K562 (cell line): Measurements from ENCODE around the gene CHI3L1. TPM values are rescaled to one million over a fixed set of nuclear protein-coding genes. Genes with fewer than 3 reads are reported as not detected.

Experiments used
- ATAC-seq: fragments of 200-7000 bp; cut with Tn5 transposase; 3 replicates; pipeline ENCODE4 v1.9.1; 2020; ENCODE audit warnings: moderate library complexity
- BruUV-seq: library from RNA; stranded (reverse); fragments of 400-500 nt; replicated peaks from 2 replicates; lab custom pipeline; 2021; lab: Mats Ljungman, UMichigan
- CTCF ChIA-PET: fragments of 300-600 bp; formaldehyde crosslinking; extraction: SDS; loops from one replicate; lab custom pipeline; 2021; ENCODE audit warnings: low intra/inter-chr PET ratio; lab: Yijun Ruan, JAX
- POLR2A ChIA-PET: fragments of 300-600, 350-650 bp; sonication (Branson Sonifier 250); formaldehyde crosslinking; extraction: SDS; loops from one replicate; lab custom pipeline; 2021; ENCODE audit warnings: antibody characterized with exemption, inconsistent platforms; lab: Yijun Ruan, JAX
- DNase-seq, 4 experiments: peaks; one replicate each; pipeline versions ENCODE4 v3.0.0 to v3.0.0-alpha.2; 2011 to 2018; ENCODE audit warnings: low spot score in 3 of 4, mixed read lengths in 3 of 4; ENCODE audit errors: extremely low read depth in 1 of 4
- FAIRE-seq: peaks from 2 replicates; lab custom pipeline; 2011; peaks lifted over from hg19 to GRCh38; lab: Jason Lieb, UNC
- H2AFZ ChIP-seq: 2 replicates; pipeline ENCODE4 v1.6.0; 2011; ENCODE audit warnings: low read depth, low read length, control low read depth, inconsistent platforms
- H3K27ac ChIP-seq: fragments of 200-600 bp; 3 replicates; pipeline ENCODE4 v1.8.0; 2011; ENCODE audit warnings: low read depth, mild to moderate bottlenecking, control low read depth, inconsistent platforms, low read length, moderate library complexity, mixed read lengths; ENCODE audit errors: extremely low read depth
- H3K27me3 ChIP-seq, 2 experiments: fragments of 300-600 bp in 1 of 2; 2 replicates in 1 of 2; 3 replicates in 1 of 2; pipeline versions ENCODE4 v1.6.0 to v1.8.0; 2011; ENCODE audit warnings: inconsistent platforms in 2 of 2, low read length in 2 of 2, mild to moderate bottlenecking in 1 of 2, mixed read lengths in 1 of 2, moderate library complexity in 1 of 2; ENCODE audit not compliant: control insufficient read depth in 2 of 2, insufficient read depth in 2 of 2
- H3K36me3 ChIP-seq: fragments of 300-600 bp; 3 replicates; pipeline ENCODE4 v1.8.0; 2011; ENCODE audit warnings: mild to moderate bottlenecking, low read length, inconsistent platforms; ENCODE audit not compliant: control insufficient read depth, insufficient read depth
- H3K4me1 ChIP-seq, 2 experiments: fragments of 200-600 bp in 1 of 2; replicated peaks in 1 of 2; 2 replicates in 1 of 2; 3 replicates in 1 of 2; pipeline versions ENCODE4 v1.5.1 to v1.8.0; 2011; ENCODE audit warnings: inconsistent platforms in 2 of 2, low read length in 2 of 2, mild to moderate bottlenecking in 1 of 2, mixed read lengths in 1 of 2, moderate library complexity in 1 of 2; ENCODE audit not compliant: control insufficient read depth in 2 of 2, insufficient read depth in 2 of 2
- H3K4me2 ChIP-seq: 2 replicates; pipeline ENCODE4 v1.6.1; 2011; ENCODE audit warnings: low read length, control low read depth, inconsistent platforms, mixed read lengths; ENCODE audit not compliant: insufficient read depth
- H3K4me3 ChIP-seq: fragments of 200-600 bp; sonication (generic), shearing (Covaris generic); 2 replicates; pipeline ENCODE4 v1.5.1; 2016; ENCODE audit warnings: control low read depth, inconsistent platforms
- H3K79me2 ChIP-seq: fragments of 200-600 bp; 3 replicates; pipeline ENCODE4 v1.8.0; 2011; ENCODE audit warnings: low read length, inconsistent platforms; ENCODE audit not compliant: control insufficient read depth, insufficient read depth
- H3K9ac ChIP-seq, 2 experiments: 2 replicates each; pipeline versions ENCODE4 v1.6.0 to v1.6.1; 2011; ENCODE audit warnings: low read depth in 2 of 2, low read length in 2 of 2, control low read depth in 1 of 2, inconsistent platforms in 1 of 2, mild to moderate bottlenecking in 1 of 2, mixed read lengths in 1 of 2; ENCODE audit not compliant: insufficient read depth in 1 of 2
- H3K9me1 ChIP-seq: one replicate; pipeline ENCODE4 v1.6.0; 2011; ENCODE audit warnings: inconsistent platforms, mild to moderate bottlenecking, low read length, moderate library complexity; ENCODE audit not compliant: control insufficient read depth, insufficient read depth
- H3K9me3 ChIP-seq: replicated peaks from 2 replicates; pipeline ENCODE4 v1.5.1; 2011; ENCODE audit warnings: low read depth, low read length, inconsistent platforms; ENCODE audit not compliant: control insufficient read depth, insufficient read depth
- H4K20me1 ChIP-seq: replicated peaks from 2 replicates; pipeline ENCODE4 v1.6.1; 2011; ENCODE audit warnings: low read length, inconsistent platforms, mixed read lengths; ENCODE audit not compliant: control insufficient read depth, insufficient read depth
- EP400 ChIP-seq: fragments of 450-650 bp; IDR thresholded peaks from 2 replicates; pipeline ENCODE4 v1.6.1; 2017; ENCODE audit warnings: antibody characterized with exemption, mild to moderate bottlenecking, moderate library complexity
- KAT8 ChIP-seq: fragments of 450-650 bp; IDR thresholded peaks from 2 replicates; pipeline ENCODE4 v1.6.1; 2016; ENCODE audit warnings: low read depth, mild to moderate bottlenecking
- MLLT1 ChIP-seq, 2 experiments: fragments of 450-650 bp; IDR thresholded peaks; 2 replicates each; pipeline ENCODE4 v1.6.1; 2016
- PHB ChIP-seq: fragments of 250-450 bp; sonication (Bioruptor Pico); IDR thresholded peaks from 2 replicates; pipeline ENCODE4 v1.5.0; 2021
- SMAD3 ChIP-seq: fragments of 450-650 bp; formaldehyde crosslinking; conservative IDR thresholded peaks from 2 replicates; pipeline ENCODE4 v1.4.0; 2020; ENCODE audit warnings: mild to moderate bottlenecking
- ZNF165 ChIP-seq: fragments of 250-450 bp; sonication (Bioruptor Pico); IDR thresholded peaks from 2 replicates; pipeline ENCODE4 v1.4.0; 2020; ENCODE audit warnings: borderline replicate concordance
- ZNF263 ChIP-seq: sonication (generic); formaldehyde crosslinking; IDR thresholded peaks from 2 replicates; pipeline ENCODE4 v1.8.0; 2022; ENCODE audit warnings: mild to moderate bottlenecking, missing genetic modification reagents, borderline replicate concordance
- WGBS: fragments of 100-300 bp; shearing (Covaris generic); methylation state at CpG from one replicate; pipeline ENCODE4 v1.1.6; 2016; ENCODE audit warnings: low coverage, mixed read lengths; ENCODE audit not compliant: insufficient coverage; ENCODE audit errors: missing lambda C conversion rate; 5-methylcytosine and 5-hydroxymethylcytosine counted together
- in situ Hi-C: fragments of 300-500 bp; cut with MboI; formaldehyde crosslinking; loops from 4 replicates; pipeline ENCODE4 v1.15.0; 2018; ENCODE audit warnings: inconsistent platforms, mixed read lengths
- intact Hi-C: fragments of 100-400 bp; cut with micrococcal nuclease; formaldehyde crosslinking; loops from 2 replicates; pipeline ENCODE4 v1.14.2; 2022
- polyA plus RNA-seq, 8 experiments: library from polyadenylated mRNA; depleted of rRNA in 4 of 8; stranded (reverse) in 5 of 8; unstranded in 3 of 8; fragments of >200 nt; fragmentation: Nextera tagmentation in 2 of 8; fragmentation: Illumina TruSeq in 1 of 8; extraction: Ambion mirVana in 2 of 8; extraction: Trizol in 1 of 8; gene quantifications; 2 replicates each; pipeline versions ENCODE4 v1.2.1 to v1.2.3, GENCODE V29; 2011 to 2014; ENCODE audit warnings: inconsistent platforms in 1 of 8, missing spikeins in 1 of 8
- total RNA-seq, 7 experiments: library from RNA; depleted of rRNA in 6 of 7; stranded (reverse); fragments of >200 nt in 6 of 7; fragmentation: Illumina TruSeq in 2 of 7; extraction: Trizol in 2 of 7; gene quantifications; 2 replicates each; pipeline versions ENCODE4 v1.2.1 to v1.2.3, GENCODE V29; 2011 to 2021; ENCODE audit warnings: low replicate concordance in 1 of 7

The CHI3L1 gene
- total and polyA plus RNA-seq, 9 of the 15 experiments (the other 6 are each of a cell fraction or from before 2014, with no cell fraction given): not detected

DNA sequence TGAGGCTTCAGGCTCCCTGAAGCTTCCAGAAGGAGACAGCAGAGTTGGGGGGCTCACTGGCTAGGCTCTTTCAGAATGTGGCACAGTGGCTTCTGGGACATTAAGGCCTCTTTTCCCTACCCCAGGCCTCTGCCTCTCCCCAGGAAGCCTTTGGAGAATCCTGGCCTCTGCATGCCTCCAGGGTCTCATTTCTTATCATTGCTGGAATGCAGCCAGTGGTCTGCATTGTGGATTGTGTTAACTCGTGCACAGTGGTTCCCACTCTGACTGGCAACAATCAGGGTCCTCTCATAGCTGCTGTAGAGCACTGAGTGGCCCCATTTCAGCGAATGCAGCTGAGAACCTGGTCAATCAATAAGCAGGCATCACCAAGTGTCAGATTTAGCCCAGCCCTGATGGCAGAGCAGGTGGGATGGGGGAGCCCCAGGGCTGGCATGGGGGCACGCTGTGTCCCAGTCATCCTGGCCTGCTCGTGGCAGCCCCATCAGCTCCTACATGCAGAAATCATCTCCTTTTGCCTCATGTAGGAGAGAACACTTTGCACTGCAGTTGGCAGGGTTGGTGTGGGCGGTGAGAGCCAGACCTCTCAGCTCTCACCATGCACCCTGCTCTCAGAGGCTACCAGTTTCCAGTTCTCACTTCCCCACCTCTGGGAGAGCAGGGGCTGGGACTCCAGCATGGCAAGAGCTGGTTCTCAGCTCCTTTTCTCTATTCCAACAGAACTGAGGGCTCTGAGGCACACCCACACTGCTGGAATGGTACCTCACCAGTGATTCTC, 45.6 kb downstream of the CHI3L1 start:
- POLR2A ChIA-PET: interaction anchor here (0.6 to 1.8 kb wide), 6 partner anchors 8 to 1333 kb away, joined by 3 to 5 read pairs (median 3); no protein-coding TSS in a partner anchor
- H3K4me3 ChIP-seq: no peak overlapping the region

More for the DNA sequence above, 45.6 kb downstream of the CHI3L1 start:
- DNase-seq: no peak
- TF ChIP-seq KAT8: no peak
- no peak for TF ChIP-seq EP400
- no peak for TF ChIP-seq SMAD3 (CRISPR knock-in tag)
- TF ChIP-seq ZNF165 (CRISPR knock-in tag): no peak
- TF ChIP-seq PHB (CRISPR knock-in tag): no peak
- TF ChIP-seq MLLT1 (IDR thresholded peaks at IDR 0.05): no peak
- no peak for TF ChIP-seq ZNF263 (CRISPR knock-in tag)
- in situ Hi-C loops: no loop called here
- H3K4me1 ChIP-seq: no peaks in the 10 kb centered on the region
- WGBS: 0% methylated on average over 5 of the region's 5 CpGs
- H3K36me3 ChIP-seq: no peaks in the 10 kb centered on the region
- no peak overlapping the region for H3K4me2 ChIP-seq
- no peak overlapping the region for H2AFZ ChIP-seq
- no peaks in the 10 kb centered on the region for H3K9me1 ChIP-seq
- no peaks in the 10 kb centered on the region for H3K9me3 ChIP-seq
- H3K27me3 ChIP-seq: peaks cover 30 to 73% of the 10 kb centered on the region in 2 experiments
- BruUV-seq: no TSS peak
- H3K27ac ChIP-seq: no peak overlapping the region
- H3K79me2 ChIP-seq: no peaks in the 10 kb centered on the region
- intact Hi-C loops: no loop called here
- H3K9ac ChIP-seq: no peak overlapping the region; a peak in 1 of 4 replicates
- no peaks in the 10 kb centered on the region; the same call in 1 of the 2 replicates for H4K20me1 ChIP-seq
- CTCF ChIA-PET: no interaction called here
- no peak for ATAC-seq
- FAIRE-seq: no peak
